Activated CD8-positive, alpha-beta memory T cell treated with anti-CD3 and anti-CD28 coated beads for 36 hours (primary cell): ENCODE measurements around the gene ACTR5. TPM values are rescaled to one million over a fixed set of nuclear protein-coding genes. Genes with fewer than 3 reads are reported as not detected.

Source experiments
- CTCF ChIA-PET: fragments of 350-600 bp; sonication (Branson Sonifier 250); formaldehyde crosslinking; loops from one replicate; lab custom pipeline; 2021; ENCODE audit warnings: antibody characterized with exemption; lab: Charles Lee
- POLR2A ChIA-PET: fragments of 350-600 bp; sonication (Branson Sonifier 250); formaldehyde crosslinking; loops from one replicate; lab custom pipeline; 2021; ENCODE audit warnings: antibody characterized with exemption; lab: Charles Lee
- total RNA-seq, 2 experiments: library from RNA; stranded (reverse); gene quantifications; one replicate each; pipeline ENCODE4 v1.2.3, GENCODE V29; 2021

Gene ACTR5
- total RNA-seq, 2 experiments from 2014 or later = 10.2 to 11.2 TPM

DNA sequence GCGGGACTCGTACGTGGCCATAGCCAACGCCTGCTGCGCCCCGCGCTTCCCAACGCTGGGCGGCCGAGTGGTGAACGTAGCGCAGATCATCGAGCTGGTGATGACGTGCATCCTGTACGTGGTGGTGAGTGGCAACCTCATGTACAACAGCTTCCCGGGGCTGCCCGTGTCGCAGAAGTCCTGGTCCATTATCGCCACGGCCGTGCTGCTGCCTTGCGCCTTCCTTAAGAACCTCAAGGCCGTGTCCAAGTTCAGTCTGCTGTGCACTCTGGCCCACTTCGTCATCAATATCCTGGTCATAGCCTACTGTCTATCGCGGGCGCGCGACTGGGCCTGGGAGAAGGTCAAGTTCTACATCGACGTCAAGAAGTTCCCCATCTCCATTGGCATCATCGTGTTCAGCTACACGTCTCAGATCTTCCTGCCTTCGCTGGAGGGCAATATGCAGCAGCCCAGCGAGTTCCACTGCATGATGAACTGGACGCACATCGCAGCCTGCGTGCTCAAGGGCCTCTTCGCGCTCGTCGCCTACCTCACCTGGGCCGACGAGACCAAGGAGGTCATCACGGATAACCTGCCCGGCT lies 20.6 kb upstream of the ACTR5 start:
- CTCF ChIA-PET = interaction anchor here (1.0 kb wide), 1 partner anchor 82 kb away, joined by 3 read pairs; no protein-coding TSS in a partner anchor

GRCh38 chr20:38728191-38728781 lies 20.0 kb upstream of the ACTR5 start:
- POLR2A ChIA-PET = no interaction called here
- CTCF ChIA-PET = interaction anchor here (1.0 kb wide), 1 partner anchor 83 kb away, joined by 3 read pairs; no protein-coding TSS in a partner anchor

More for the DNA sequence above, 20.6 kb upstream of the ACTR5 start:
- POLR2A ChIA-PET = no interaction called here

- ChIA-PET POLR2A (interaction anchor here (0.5 kb wide), 1 partner anchor 11 kb away, joined by 3 read pairs; no protein-coding TSS in a partner anchor), CTCF (interaction anchor here (1.2 kb wide), 1 partner anchor 13 kb away, joined by 3 read pairs; no protein-coding TSS in a partner anchor)
These were observed 19.2 kb upstream of the ACTR5 start for GRCh38 chr20:38728911-38729642.

DNA sequence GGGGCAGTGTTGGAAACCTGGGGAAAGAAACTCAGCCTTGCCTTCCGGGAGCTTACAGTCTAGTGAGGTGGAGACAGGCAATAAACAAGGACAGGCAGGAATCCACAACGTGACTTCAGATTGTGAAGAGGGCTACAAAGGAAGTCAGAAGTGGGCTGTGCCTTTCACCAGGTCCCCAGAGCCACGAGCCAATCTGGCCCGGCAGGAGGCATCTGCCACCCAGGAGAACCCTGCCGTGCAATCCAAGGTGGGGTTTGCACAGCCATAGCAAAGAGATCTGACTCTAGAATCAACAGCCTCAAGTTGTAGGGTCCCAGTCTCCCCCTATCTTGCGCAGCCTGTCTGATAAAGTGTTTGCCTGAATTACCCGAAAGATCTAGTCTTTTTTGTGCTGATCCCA lies 18.5 kb upstream of the ACTR5 start:
- ChIA-PET POLR2A (interaction anchor here (0.5 kb wide), 1 partner anchor 10 kb away, joined by 3 read pairs; no protein-coding TSS in a partner anchor), CTCF (interaction anchor here (1.2 kb wide), 1 partner anchor 14 kb away, joined by 3 read pairs; no protein-coding TSS in a partner anchor)

DNA sequence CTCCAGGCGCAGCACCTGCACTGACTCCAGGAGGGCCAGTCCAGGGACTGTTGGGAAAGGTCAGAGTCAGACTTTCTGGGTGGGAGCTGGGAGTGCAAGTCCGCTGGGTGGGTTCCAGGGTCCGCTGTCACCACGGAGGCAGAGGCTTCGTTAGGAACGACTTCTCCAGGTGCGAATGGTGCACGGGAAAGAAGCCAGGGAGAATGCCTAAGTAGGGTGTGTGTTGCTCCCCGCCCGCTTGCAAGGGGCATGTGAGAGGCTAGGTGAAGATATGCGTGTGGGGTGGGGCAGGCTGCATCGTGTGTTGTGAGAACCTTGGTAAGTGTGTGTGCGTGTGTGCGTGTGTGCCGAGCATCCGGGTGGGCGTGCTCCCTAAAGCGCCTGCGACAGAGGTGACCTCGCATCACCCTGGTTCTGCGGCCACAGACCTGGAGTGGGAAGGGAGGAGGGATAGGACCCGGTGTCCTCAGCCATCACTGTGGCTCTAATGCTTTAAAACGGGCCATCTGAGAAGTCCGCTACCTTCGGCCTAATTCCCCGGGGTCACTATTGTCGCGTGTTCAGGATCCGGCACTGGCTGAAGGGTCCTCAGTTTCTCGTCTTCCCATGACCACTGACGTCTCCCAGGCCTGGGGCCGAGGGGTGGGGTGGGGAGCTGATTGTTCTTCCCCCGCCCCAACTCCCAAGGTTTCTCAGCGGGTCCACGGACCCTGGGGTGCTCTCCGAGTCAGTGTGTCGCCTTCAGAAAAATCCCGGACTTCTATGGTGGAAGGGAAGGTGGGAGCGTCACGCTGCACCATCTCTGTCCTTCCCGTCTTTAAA lies 17.9 kb upstream of the ACTR5 start:
- CTCF ChIA-PET = interaction anchor here (0.7 to 2.7 kb wide), 11 partner anchors 8 to 96 kb away, joined by 3 to 9 read pairs (median 3); no protein-coding TSS in a partner anchor
- POLR2A ChIA-PET = no interaction called here

- CTCF ChIA-PET = interaction anchor here (0.7 to 2.7 kb wide), 11 partner anchors 9 to 351 kb away, joined by 3 to 9 read pairs (median 3); no protein-coding TSS in a partner anchor
- POLR2A ChIA-PET = interaction anchor here (0.8 kb wide), 1 partner anchor 18 kb away, joined by 3 read pairs; no protein-coding TSS in a partner anchor
These were observed 17.1 kb upstream of the ACTR5 start for GRCh38 chr20:38730989-38731737.

GRCh38 chr20:38731738-38732113 lies 16.5 kb upstream of the ACTR5 start:
- POLR2A ChIA-PET = interaction anchor here (0.8 kb wide), 1 partner anchor 17 kb away, joined by 3 read pairs; no protein-coding TSS in a partner anchor
- CTCF ChIA-PET = interaction anchor here (0.9 to 2.7 kb wide), 5 partner anchors 8 to 350 kb away, joined by 3 to 9 read pairs (median 3); no protein-coding TSS in a partner anchor

- CTCF ChIA-PET = interaction anchor here (0.8 to 2.7 kb wide), 4 partner anchors 10 to 85 kb away, joined by 4 to 9 read pairs (median 4); no protein-coding TSS in a partner anchor
- POLR2A ChIA-PET = no interaction called here
These were observed 15.3 kb upstream of the ACTR5 start for GRCh38 chr20:38732981-38733380.

- POLR2A ChIA-PET = no interaction called here
- CTCF ChIA-PET = no interaction called here
These were observed 13.1 kb upstream of the ACTR5 start for GRCh38 chr20:38735172-38735571.

GRCh38 chr20:38737887-38738286 lies 10.4 kb upstream of the ACTR5 start:
- POLR2A ChIA-PET = no interaction called here

GRCh38 chr20:38745757-38746156 lies 2.5 kb upstream of the ACTR5 start:
- ChIA-PET CTCF (no interaction called here), POLR2A (no interaction called here)

More at GRCh38 chr20:38737887-38738286, 10.4 kb upstream of the ACTR5 start:
- CTCF ChIA-PET = interaction anchor here (0.6 kb wide), 1 partner anchor 13 kb away, joined by 3 read pairs; no protein-coding TSS in a partner anchor

DNA sequence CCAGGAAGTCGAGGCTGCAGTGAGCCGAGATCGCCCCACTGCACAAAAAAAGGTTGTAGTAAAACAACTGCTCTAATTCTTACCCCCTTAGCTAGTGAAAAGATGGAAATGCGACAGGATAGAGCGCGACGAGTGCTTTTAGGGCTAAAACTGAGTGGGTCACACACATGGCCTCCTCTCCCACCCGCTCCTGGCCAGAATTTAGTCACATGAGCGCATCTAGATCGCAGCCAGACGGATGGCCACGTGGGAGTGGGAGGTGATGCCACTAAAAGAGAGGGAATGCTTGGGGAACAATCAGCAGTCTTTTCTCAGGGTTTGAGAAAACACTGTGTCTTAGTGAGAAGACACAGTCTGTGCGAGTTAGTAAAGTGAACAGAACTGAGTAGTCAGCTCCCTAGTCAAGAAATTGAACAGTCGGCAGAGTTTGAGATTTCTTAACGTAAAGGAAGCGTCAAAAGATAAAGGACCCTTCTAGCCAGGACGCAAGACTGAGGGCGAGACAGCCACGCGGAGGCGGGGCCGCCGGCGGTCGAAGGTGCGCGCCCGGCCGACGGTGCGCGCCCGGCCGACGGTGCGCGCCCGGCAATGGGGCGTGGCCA lies 664 bp upstream of the ACTR5 start:
- POLR2A ChIA-PET = interaction anchor here (0.6 to 1.2 kb wide), 2 partner anchors 94 to 145 kb away, joined by 3 to 6 read pairs; no protein-coding TSS in a partner anchor

DNA sequence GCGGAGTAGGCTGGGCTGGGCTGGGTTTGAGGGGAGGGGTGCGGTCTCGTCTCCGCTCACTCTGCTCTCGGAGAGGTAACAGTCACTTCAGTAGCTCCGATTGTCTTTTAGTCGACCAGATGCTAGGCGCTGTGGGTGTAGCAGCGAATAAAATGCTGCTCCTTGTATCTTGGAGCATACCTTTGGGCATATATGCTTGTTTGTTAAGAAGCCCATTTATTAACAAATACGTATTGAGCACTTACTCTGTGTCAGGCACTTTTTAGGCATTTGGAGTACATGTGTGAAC lies 545 bp downstream of the ACTR5 start:
- ChIA-PET POLR2A (interaction anchor here (0.7 kb wide), 1 partner anchor 18 kb away, joined by 3 read pairs; no protein-coding TSS in a partner anchor), CTCF (interaction anchor here (0.6 to 2.1 kb wide), 6 partner anchors 18 to 325 kb away, joined by 3 to 5 read pairs (median 4); no protein-coding TSS in a partner anchor)

More for the DNA sequence above, 664 bp upstream of the ACTR5 start:
- CTCF ChIA-PET = interaction anchor here (0.7 to 2.0 kb wide), 4 partner anchors 17 to 300 kb away, joined by 3 to 5 read pairs (median 3); no protein-coding TSS in a partner anchor

- ChIA-PET CTCF (interaction anchor here (0.8 to 2.8 kb wide), 10 partner anchors 14 to 141 kb away, joined by 3 to 15 read pairs (median 4); no protein-coding TSS in a partner anchor), POLR2A (no interaction called here)
These were observed 3.2 kb downstream of the ACTR5 start for GRCh38 chr20:38751360-38751976.

DNA sequence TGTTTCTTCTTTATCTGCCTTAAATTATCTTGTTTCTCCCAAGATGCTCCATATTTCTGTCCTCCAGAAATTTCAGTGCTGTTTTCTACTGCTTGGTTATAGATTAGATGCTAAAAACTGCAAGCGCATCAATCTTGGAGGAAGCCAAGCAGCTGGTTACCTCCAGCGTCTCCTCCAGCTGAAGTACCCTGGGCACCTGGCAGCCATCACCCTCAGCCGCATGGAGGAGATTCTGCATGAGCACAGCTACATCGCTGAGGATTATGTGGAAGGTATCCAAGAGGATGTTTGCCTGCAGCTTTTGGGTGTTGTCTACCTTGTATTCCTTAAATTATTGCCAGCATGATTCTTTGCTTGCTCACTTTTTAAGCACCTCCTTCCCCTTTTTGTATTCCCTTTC lies 3.8 kb downstream of the ACTR5 start:
- ChIA-PET CTCF (interaction anchor here (0.9 to 2.8 kb wide), 10 partner anchors 26 to 141 kb away, joined by 3 to 15 read pairs (median 4); no protein-coding TSS in a partner anchor), POLR2A (no interaction called here)

DNA sequence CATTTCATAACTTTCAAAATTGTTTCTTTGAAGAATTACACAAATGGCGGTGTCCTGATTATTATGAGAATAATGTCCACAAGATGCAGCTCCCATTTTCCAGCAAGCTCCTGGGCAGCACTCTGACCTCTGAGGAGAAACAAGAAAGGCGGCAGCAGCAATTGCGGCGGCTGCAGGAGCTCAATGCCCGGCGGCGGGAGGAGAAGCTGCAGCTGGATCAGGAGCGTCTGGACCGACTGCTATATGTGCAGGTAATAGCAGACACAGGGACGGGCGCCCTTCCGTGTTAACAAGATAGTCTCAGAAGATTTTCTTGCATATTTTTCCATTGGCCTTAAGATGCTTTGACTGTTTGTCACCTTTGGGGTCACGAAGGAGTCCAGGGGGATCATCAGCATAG lies 6.7 kb downstream of the ACTR5 start:
- ChIA-PET POLR2A (no interaction called here), CTCF (interaction anchor here (1.4 kb wide), 1 partner anchor 111 kb away, joined by 3 read pairs; no protein-coding TSS in a partner anchor)
